ENCODE results near the gene HYDIN.
"Not testable (repeated sequence)": the region's sequence is repeated elsewhere in the genome, so short reads cannot be mapped to it uniquely, and the experiment has no call there.

Gene HYDIN

GRCh38 chr16:71105881-71106280 lies 124.6 kb downstream of the HYDIN start:
- not testable (repeated sequence) for DNase-seq (ENCODE audit: low read depth)

GRCh38 chr16:71083573-71083972 lies 146.9 kb downstream of the HYDIN start:
- DNase-seq (ENCODE audit: low read depth): not testable (repeated sequence)

- DNase-seq (ENCODE audit: low read depth): not testable (repeated sequence)
These were observed 149.7 kb downstream of the HYDIN start for GRCh38 chr16:71080777-71081176.

GRCh38 chr16:71080262-71080661 lies 150.3 kb downstream of the HYDIN start:
- not testable (repeated sequence) for DNase-seq (ENCODE audit: low read depth)

- not testable (repeated sequence) for DNase-seq (ENCODE audit: low read depth)
These were observed 159.9 kb downstream of the HYDIN start for GRCh38 chr16:71070651-71071050.

- DNase-seq (ENCODE audit: low read depth): not testable (repeated sequence)
These were observed 160.7 kb downstream of the HYDIN start for GRCh38 chr16:71069842-71070241.

- DNase-seq (ENCODE audit: low read depth): not testable (repeated sequence)
These were observed 176.5 kb downstream of the HYDIN start for GRCh38 chr16:71053897-71054609.

- DNase-seq (ENCODE audit: low read depth): peak; percentile 16
These were observed 180.2 kb downstream of the HYDIN start for GRCh38 chr16:71050307-71050706.

- DNase-seq (ENCODE audit: low read depth): not testable (repeated sequence)
These were observed 191.0 kb downstream of the HYDIN start for GRCh38 chr16:71039368-71040111.

GRCh38 chr16:71038421-71038820 lies 192.1 kb downstream of the HYDIN start:
- not testable (repeated sequence) for DNase-seq (ENCODE audit: low read depth)

- DNase-seq (ENCODE audit: low read depth): peak; percentile 39
These were observed 192.5 kb downstream of the HYDIN start for GRCh38 chr16:71037987-71038386.

GRCh38 chr16:71028032-71028727 lies 202.3 kb downstream of the HYDIN start:
- DNase-seq (ENCODE audit: low read depth): not testable (repeated sequence)

- not testable (repeated sequence) for DNase-seq (ENCODE audit: low read depth)
These were observed 203.0 kb downstream of the HYDIN start for GRCh38 chr16:71027511-71027910.

- DNase-seq (ENCODE audit: low read depth): not testable (repeated sequence)
These were observed 206.6 kb downstream of the HYDIN start for GRCh38 chr16:71023851-71024439.

- DNase-seq (ENCODE audit: low read depth): not testable (repeated sequence)
These were observed 208.5 kb downstream of the HYDIN start for GRCh38 chr16:71021961-71022537.

GRCh38 chr16:71019067-71019682 lies 211.3 kb downstream of the HYDIN start:
- not testable (repeated sequence) for DNase-seq (ENCODE audit: low read depth)

GRCh38 chr16:71015419-71015818 lies 215.1 kb downstream of the HYDIN start:
- not testable (repeated sequence) for DNase-seq (ENCODE audit: low read depth)

- not testable (repeated sequence) for DNase-seq (ENCODE audit: low read depth)
These were observed 220.9 kb downstream of the HYDIN start for GRCh38 chr16:71009440-71010223.

GRCh38 chr16:71006516-71006915 lies 224.0 kb downstream of the HYDIN start:
- DNase-seq (ENCODE audit: low read depth): not testable (repeated sequence)

- peak; percentile 5 for DNase-seq (ENCODE audit: low read depth)
These were observed 230.8 kb downstream of the HYDIN start for GRCh38 chr16:70999735-71000134.

Measured in EH (cell line).